NCI-H524 treated with DMSO at 0.1 percent for 48 hours (cell line): ENCODE measurements around the gene KLHDC7B.
"Not testable (repeated sequence)": the region's sequence is repeated elsewhere in the genome, so short reads cannot be mapped to it uniquely, and the experiment has no call there.

Source experiments
- DNase-seq: peaks from one replicate; lab custom pipeline; 2025; lab: John Stamatoyannopoulos, UW

The KLHDC7B gene

DNA sequence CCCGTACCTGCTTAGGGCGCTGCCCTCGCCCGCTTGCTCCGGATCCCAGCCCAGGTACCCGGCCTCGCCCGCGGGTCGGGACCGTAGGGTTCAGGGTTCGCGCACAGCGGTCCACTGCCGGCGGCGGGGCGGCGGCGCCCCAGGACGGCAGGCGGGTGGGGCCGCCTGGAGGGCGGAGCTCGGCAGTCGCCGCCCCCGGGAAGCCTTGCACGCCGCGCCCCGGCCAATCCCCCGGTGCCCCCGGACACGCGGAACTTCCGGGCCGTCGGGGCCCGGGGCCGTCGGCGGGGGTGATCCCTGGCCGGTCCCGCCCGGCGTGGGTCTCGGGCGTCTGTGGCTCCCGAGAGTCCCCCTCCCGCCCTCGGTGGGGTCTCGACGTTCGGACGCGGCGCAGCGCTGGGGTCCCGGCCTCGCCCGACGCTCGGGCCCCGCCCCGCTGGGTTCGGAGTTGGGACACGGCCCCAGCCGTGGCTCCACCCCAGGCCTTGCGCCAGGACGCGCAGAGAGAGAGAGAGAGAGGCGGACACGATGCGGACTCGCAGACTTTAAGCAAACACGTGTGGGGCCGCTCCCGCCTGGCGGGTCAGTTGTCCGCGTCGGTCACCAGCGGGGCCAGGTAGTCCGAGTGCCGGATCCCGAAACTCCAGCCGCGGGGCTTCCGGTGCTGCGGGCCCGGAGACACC is 15.7 kb upstream of the KLHDC7B start, which contains the start of gene TYMP:
Gene TYMP, minus strand, starts transcription at position 116 of the 683 bp plus-strand sequence. CDS start 303 bp downstream, outside the sequence.
- DNase-seq, result no peak

GRCh38 chr22:50530580-50530876 is 15.2 kb upstream of the KLHDC7B start:
- no peak for DNase-seq

DNA sequence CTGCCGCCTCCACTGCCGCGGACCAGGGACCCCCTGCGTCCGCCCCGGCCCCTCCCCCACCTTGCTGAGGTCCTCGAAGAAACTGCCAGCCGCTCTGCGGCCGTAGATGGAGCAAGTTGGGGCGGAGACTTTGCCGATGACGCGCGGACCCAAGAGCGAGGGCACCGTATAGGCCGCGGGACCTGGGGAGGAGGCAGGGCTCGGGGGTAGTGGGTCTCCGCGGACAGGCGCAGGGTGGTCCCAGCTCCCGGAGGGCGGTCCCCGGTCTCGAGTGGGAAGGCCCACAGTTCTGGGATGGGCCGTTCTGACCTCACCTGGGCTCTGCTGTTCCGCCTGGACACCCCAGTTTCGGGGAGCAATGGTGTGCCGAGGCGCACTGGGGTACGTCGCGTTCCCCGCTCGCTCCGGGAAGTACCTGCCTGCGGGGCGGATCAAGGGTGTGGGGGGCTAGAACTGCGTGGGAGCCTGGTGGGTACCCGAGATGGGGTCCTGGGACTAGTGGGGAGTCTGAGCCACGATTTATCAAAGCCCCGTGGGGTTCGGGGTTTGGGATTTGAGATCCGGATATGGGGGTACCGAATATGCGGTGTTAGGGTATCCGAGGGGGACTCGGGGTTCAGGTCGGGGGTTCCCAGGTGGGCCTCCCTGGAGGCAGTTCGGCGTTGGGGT is 14.7 kb upstream of the KLHDC7B start:
- DNase-seq, result no peak

DNA sequence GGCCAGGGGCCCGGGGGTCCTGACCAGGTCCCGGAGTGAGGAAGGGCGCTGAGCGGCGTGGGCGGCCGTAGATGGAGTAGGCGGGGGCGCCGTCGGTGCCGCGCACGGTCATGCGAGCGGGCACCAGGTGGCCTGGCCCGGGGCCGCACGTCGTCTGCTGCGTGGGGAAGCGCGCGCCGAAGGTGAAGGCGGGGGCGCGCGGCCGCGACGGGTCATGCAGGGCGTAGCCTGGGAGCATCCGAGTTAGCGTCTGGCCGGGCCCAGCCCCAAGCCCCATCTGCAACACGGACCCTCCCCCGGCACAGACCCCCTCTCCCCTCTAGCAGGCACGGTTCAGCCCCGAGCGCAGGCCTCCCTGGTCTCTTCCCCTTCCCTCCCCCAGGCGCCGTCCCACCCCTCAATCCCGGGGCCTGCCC is 14.1 kb upstream of the KLHDC7B start:
- no peak for DNase-seq

DNA sequence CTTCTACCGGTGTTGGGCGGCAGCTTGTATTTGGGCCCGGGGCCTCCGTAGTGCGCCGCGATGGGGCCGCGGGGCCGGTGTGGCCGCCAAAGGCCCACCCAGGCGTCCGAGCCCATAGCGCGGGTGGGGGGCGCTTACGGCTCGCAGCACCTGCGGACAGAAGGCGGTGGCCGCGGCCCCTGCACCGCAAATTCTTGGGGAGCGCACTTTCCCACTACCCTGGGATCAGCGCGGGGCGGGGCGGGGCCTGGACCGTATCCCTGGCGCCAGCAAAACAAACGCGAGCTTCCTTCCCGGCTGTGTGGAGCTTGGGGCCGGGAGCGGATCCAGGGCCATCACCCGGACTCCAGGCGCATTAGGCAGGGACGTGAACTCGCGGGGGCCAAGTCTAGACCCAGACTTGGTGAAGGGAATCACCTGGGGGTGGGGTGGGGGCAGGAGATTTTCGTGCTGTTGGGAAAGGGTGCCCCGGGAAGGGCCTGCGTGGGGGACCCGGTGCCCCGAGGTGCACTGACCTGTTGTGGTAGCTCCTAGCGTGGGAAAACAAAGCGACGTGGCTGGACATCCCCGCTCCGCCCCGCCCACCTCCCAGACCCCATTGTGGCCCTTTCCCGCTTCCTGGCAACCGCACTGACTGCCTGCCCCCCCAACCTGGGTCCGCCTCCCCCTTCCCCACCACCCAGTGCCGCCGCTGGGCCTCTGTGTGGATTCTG is 13.6 kb upstream of the KLHDC7B start:
- no peak for DNase-seq

- DNase-seq, result no peak
Measured at GRCh38 chr22:50532824-50533796, 12.6 kb upstream of the KLHDC7B start.

GRCh38 chr22:50533856-50534711 is 11.6 kb upstream of the KLHDC7B start:
- not testable (repeated sequence) for DNase-seq

DNA sequence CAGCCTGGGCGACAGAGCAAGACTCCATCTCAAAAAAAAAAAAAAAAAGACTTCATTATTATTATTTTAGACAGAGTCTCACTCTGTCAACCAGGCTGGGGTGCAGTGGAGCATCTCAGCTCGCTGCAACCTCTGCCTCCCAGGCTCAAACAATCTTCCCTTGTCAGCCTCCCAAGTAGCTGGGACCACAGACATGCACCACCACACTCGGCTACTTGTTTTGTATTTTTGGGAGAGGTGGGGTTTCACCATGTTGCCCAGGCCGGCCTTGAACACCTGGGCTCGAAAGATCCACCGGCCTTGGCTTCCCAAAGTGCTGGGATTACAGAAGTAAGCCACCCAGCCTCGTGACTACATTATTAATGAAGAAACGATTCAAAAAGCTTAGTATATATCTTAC is 10.6 kb upstream of the KLHDC7B start:
- no peak for DNase-seq

GRCh38 chr22:50536226-50536625 is 9.5 kb upstream of the KLHDC7B start:
- DNase-seq, result no peak

DNA sequence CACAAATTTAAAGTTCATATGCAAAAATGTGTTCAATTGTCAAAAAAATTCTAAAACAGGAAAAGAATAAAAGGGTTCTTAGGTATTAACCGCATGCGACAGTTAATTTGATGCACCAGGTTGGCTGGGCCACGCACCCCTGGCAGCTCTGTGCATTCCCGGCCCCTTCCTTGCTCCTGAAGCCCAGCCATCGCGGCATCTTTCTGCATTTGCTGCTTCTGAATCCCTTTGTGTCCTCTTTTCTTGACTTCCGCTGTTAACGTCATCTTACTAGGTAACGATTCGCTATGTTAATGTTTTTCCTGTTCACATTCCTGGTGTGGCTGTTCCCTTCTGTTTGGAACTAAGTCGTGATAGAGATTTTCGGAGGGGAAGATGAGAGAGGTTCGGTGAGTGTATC is 7.9 kb upstream of the KLHDC7B start:
- no peak for DNase-seq

DNA sequence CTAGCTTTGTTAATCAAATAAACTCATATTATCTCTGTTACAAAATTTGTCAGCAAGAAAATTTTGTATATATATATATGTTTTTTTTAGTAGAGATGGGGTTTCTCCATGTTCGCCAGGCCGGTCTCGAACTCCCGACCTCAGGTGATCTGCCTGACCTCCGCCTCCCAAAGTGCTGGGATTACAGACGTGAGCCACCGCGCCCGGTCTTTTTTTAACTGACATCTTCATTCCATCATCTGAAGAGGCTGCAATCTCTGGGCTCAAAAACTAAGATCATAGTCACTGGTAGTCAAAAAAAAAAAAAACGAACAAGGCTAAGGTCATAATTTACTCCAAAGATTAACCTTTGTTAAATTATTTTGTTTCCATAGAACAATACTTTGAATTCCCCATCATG is 5.3 kb upstream of the KLHDC7B start:
- DNase-seq, result no peak

DNA sequence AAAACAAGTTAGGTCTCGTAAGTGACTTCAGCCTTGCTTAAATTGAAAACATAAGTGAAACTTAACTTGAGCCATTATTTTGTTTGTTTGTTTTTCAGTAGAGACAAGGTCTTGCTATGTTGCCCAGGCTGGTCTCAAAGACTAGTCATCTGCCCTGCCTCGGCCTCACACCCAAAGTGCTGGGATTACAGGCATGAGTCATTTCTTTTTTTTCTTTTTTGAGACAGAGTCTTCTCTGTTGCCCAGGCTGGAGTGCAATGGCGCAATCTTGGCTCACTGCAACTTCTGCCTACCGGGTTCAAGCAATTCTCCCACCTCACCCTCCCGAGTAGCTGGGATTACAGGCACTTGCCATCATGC is 4.1 kb upstream of the KLHDC7B start:
- DNase-seq, result not testable (repeated sequence)

DNA sequence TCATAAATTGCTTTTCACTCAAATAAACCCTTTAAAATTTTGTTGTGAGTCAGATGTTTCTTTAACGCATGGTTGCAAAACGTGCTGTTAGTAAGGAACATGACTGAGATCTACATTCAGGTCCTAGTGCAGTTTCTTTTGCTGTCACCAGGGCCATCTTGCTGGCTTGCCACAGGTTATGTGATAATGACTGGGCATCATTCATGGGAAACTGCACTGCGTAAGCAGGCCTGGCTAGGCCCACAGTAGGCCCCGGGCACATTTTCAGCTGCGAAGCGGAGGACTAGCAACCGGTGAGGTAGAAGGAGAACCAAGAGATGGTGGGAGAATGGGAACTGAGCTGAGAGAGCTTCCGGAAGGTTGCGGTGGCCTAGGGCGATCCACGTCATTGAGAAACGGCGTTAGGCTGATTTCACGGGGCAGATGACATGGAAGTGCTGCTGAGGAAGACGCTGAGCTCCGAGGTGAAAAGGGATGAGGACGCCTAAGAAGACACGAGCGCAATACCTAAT is 3.2 kb upstream of the KLHDC7B start:
- DNase-seq, result no peak

DNA sequence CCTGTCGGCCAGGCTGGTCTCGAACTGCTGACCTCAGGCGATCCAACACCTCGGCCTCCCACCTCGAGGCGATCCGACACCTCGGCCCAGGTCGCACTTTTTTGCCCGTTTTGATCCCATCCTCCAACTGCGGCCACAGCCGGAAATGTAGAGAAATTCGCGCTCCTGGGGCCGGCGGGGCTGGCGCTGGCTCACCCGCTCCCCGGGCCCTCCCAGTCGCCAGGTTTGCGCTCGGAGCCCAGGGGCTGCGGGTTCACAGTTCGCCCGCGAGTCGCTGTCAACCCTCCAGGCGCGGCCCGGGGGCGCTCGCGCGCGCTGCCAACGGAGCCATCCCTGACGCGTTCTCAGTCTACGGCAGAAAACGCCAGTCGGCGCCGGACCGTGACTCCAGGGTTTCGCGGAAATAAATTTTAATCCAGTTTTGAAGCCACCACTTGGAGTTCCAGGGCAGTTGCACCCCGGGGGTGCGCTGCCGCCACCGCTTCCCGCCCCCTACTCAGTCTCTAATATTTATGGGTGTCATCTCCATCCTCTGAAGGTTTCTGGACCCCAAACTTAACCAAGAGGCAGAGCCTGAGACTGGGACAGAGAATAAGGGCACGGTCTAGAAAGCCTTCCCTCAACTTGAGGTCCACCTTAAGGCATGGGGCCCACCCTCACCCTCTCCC is 1.5 kb upstream of the KLHDC7B start:
- DNase-seq, result no peak

- no peak for DNase-seq
Measured at GRCh38 chr22:50544746-50545253, 899 bp upstream of the KLHDC7B start.

GRCh38 chr22:50546326-50547262 is 895 bp downstream of the KLHDC7B start:
- DNase-seq, result no peak

DNA sequence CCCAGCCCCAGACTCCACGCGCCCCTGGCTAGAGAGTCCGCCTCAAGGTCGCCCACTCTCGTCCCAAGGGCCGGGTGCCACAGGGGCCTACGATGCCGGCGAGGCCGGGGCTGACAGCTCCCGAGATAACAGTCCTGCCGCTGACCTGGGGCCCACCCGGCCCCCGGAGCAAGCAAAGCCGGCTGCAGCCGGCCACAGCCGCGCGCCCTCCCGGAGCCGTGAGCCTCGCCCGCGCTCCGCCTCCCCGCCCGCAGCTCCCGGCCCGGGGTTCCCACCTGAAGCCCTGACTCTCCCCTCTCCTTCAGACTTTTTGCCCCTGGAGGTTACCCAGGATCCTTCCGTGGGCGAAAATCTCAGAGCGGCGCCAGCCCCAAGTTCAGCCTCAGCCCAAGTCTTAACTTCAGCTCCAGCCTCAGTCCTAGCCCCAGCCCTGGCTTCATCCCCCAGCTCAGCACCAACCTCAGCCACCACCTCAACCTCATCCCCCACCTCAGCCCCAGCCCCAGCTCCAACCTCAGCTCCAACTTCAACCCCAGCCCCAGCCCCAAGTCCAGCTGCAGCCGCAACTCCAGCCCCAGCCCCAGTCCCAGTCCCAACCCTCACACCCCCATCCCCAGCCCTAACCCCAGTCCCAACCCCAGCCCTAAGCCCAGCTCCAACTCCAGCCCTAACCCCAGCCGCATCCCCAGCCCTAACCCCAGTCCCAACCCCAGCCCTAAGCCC is 1.7 kb downstream of the KLHDC7B start:
- no peak for DNase-seq
